Thoracic aorta endothelial cell (primary cell): ENCODE measurements around the gene SEPTIN6. TPM values are rescaled to one million over a fixed set of nuclear protein-coding genes. Genes with fewer than 3 reads are reported as not detected.
A peak's percentile ranks its signal among the peaks of the same experiment; 100 is the strongest.

ENCODE experiments used
- small RNA-seq: library from RNA; depleted of rRNA; stranded (forward); fragments of <200 nt; gene quantifications from one replicate; pipeline ENCODE3, GENCODE V24; 2012
- total RNA-seq: library from RNA; depleted of rRNA; stranded (reverse); fragments of >200 nt; gene quantifications from 2 replicates; pipeline ENCODE4 v1.2.3, GENCODE V29; 2012

Gene SEPTIN6
- total RNA-seq, result 29.4 and 32.2 TPM in 2 replicates

DNA sequence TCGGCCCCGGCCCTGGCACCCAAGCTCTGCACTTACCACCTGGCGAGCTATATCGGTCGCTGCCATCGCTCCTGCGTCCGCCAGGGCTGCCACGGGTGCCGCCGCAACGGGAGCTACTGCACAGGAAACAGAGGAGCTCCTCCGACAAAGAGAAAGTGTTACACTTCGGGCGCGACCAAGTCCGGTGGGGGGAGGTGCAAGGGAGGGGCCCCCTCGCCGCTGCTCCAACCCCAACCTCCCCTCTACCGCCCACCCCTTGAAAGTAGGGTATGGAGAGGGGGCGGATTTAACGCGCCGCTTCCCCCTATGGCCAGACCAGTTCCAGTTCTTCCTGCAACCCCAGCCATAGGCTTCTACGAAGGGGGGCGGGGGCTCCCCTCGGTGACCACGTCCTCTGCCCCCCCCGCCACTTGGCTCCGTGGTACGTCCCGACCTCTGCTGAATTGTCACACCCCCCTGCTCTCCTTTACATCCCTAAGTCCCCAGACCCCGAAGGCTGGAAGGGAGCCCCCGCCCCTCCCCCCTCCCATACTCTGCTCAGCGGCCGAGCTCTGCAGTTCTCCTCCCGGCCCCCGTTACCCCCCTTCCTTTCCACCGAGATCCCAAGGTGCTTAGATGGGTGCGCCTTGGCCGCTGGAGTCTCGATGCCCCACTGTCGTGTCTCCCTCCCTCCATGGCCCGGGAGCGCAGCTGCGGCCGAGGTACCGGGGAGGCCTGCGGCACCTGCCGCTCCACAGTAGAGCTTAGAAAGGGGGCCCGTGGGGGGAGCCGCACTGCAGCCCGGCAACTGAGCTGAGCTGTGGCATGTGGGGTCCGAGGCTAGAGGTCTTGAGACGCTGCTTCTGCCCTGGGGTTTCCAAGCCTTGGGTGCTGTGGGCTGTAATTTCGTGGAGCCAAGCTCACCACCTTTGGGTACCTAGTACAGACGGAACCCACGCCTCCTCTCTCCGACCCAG lies at the start of gene SEPTIN6:
Gene SEPTIN6 (minus strand): TSS at position 129 of the 956 bp plus-strand sequence. CDS start 63 bp downstream, at position 66.

Small RNA genes lying within 50 kb of the gene (small RNA-seq; reads per million reads assigned to genes)
- gene MIR766, result 1.2 reads per million, percentile 27 among the genes with 10 or more reads in this experiment

Other genes with a start within 250 kb of the SEPTIN6 start
- gene SLC25A5, start 224.7 kb downstream of the SEPTIN6 start, total RNA-seq, result 279 and 357 TPM in 2 replicates
- gene STEEP1, start 127.8 kb downstream of the SEPTIN6 start, total RNA-seq, result 33.0 and 39.2 TPM in 2 replicates
- 56.9 and 59.4 TPM in 2 replicates for gene UBE2A, start 118.6 kb downstream of the SEPTIN6 start, total RNA-seq
- gene NKRF, start 86.7 kb downstream of the SEPTIN6 start, total RNA-seq, result 14.1 and 14.4 TPM in 2 replicates
- gene SOWAHD, start 65.4 kb upstream of the SEPTIN6 start, total RNA-seq, result not detected in 2 replicates
- 1,694 and 2,039 TPM in 2 replicates for gene RPL39, start 98.5 kb upstream of the SEPTIN6 start, total RNA-seq
- 4.1 and 4.9 TPM in 2 replicates for gene UPF3B, start 159.8 kb upstream of the SEPTIN6 start, total RNA-seq
- gene RNF113A, start 178.6 kb upstream of the SEPTIN6 start, total RNA-seq, result 10.4 and 13.0 TPM in 2 replicates
- 54.2 and 66.2 TPM in 2 replicates for gene NDUFA1, start 178.7 kb upstream of the SEPTIN6 start, total RNA-seq
- not detected in 2 replicates for gene AKAP14, start 202.7 kb upstream of the SEPTIN6 start, total RNA-seq